C4-2B (cell line): ENCODE data around the gene PLXNA4.

Experiments
- H3K27ac ChIP-seq: fragments of 450-650 bp; 2 replicates; pipeline ENCODE4 v1.5.1; 2017
- CTCF ChIP-seq: fragments of 450-650 bp; conservative IDR thresholded peaks from 2 replicates; pipeline ENCODE4 v1.5.1; 2017; ENCODE audit warnings: mild to moderate bottlenecking
- ZFX ChIP-seq: fragments of 450-650 bp; IDR thresholded peaks from 2 replicates; pipeline ENCODE4 v1.6.1; 2017

Gene PLXNA4

GRCh38 chr7:132082394-132082793 is 493.9 kb downstream of the PLXNA4 start:
- H3K27ac ChIP-seq = no peak overlapping the region
- TF ChIP-seq CTCF (no peak), ZFX (no peak)

DNA sequence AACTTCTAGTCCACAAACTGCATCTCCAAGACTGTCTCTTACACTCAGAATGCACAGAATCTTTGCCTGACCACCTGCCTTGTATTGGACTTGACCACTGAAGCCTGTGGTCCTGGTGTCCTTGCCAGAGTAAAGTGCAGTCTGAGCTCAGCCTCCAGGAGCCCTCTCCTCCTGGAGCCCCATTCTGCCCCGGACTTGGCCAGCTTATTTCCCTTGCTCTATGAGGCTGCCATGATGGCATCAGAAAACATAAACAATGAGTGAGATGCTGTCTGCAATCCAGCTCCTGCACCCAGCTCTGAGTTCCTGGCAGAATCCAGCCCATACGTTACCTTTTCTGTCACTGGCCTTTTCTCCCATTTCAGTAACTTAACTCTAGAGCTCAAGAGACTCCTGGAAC is 494.6 kb downstream of the PLXNA4 start:
- H3K27ac ChIP-seq = no peak overlapping the region

GRCh38 chr7:132080967-132081668 is 495.2 kb downstream of the PLXNA4 start:
- TF ChIP-seq ZFX (no peak), CTCF (no peak)
- H3K27ac ChIP-seq = no peak overlapping the region

More for the DNA sequence above, 494.6 kb downstream of the PLXNA4 start:
- TF ChIP-seq CTCF = no peak

DNA sequence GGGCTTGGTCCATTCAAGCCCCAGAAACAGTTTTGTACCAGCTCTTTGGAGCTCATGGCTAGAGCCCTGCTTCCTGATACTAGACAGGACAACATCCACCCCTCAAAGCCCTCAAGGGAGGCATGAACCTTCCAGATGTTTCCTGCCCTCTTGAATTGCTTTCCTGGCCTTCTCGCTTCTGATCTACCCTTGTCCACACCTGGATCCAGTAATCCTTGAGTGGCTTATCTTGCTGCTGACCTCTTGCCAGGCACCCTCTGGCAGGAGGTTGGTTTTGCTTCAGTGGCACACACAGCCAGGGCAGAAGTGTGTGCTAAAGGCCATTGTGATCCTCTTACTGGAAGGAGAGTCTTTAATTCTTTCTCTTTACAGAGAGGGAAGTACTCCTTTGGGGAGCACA is 495.8 kb downstream of the PLXNA4 start:
- TF ChIP-seq ZFX (no peak), CTCF (no peak)
- no peak overlapping the region for H3K27ac ChIP-seq

DNA sequence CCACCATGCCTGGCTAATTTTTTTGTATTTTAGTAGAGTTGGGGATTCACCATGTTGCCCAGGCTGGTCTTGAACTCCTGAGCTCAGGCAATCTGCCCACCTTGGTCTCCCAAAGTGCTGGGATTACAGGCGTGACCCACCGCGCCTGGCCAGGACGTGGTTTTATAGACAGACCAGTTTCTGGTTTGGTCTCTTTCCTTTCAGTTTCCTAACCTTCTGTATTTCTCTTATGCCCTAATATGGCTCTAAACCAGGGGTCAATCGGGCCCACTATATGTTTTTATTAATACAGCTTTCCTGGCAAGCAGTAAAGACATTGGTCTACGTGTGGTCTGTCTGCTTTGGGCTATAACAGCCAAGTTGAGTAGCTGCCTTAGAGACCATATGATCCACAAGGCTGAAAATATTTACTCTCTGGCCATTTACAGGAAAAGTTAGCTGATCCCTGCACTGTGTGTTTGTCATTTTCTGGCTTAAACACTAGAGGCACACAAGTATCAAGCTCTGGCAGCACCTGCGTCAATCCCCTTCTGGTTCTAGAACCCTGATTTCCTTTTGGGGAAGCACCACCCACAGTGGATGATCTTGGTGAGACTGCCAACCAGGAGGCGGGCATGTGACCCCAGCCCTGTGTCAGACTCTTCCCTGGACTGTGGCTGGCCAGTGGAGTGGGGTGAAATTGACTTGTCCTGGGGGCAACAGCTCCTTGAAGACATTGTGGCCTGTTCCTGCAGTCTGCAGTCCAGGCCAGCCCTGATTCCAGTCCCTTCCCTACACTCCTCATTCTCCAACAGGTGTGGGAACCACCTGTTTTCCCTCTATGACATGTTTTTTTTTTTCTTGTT is 497.2 kb downstream of the PLXNA4 start:
- TF ChIP-seq CTCF = no peak
- no peak for TF ChIP-seq ZFX
- no peak overlapping the region for H3K27ac ChIP-seq

DNA sequence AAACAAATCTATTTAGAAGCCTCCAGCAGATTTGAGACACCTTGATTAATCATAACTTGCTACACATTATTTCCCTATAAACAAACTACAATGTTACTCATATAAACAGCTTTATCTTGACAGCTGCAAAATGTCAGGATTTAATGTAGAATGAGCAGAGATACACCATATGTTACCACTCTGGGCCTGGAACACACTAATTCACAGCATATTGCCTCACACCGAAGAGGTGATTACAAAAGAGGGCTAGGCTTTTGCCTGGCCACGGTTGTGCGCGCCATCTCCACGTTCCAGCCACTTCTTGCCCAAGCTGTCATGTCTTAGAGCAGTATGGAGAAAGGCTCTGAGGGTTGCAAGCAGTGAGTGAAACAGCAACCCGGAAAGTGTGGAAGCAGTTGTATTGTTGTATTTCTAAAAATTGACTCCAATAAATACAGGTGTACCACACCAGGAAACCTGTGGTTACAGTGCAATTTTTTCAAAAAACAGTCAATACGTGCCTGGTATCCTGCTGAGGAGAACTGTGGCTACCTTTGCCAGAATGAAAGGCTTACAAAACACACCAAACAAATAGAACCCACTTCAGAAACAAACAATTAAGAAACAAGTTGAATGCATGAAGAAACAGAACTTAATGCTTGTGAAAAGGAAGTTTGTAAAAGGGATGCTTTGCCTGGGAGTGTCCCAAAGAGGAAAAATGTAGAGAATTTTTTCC is 498.1 kb downstream of the PLXNA4 start:
- TF ChIP-seq CTCF (no peak), ZFX (no peak)
- H3K27ac ChIP-seq = no peak overlapping the region
